ENCODE measurements around the gene PPP1R1C. TPM values are rescaled to one million over a fixed set of nuclear protein-coding genes. Genes with fewer than 3 reads are reported as not detected.

The PPP1R1C gene
- total and polyA plus RNA-seq, 2 donors (not counting 1 experiment from before 2014, with no cell fraction given): not detected

GRCh38 chr2:182066400-182067087 lies 80.9 kb downstream of the PPP1R1C start:
- H3K36me3 ChIP-seq (replicated peaks in 1 of 2; ENCODE audit: control extremely low read depth in 1 of 2, control insufficient read depth in 1 of 2, extremely low read depth in 1 of 2, insufficient read depth in 2 of 2, low read length in 1 of 2): no peaks in the 10 kb centered on the region
- no peak overlapping the region for H3K27ac ChIP-seq (ENCODE audit: low read length in 2 of 2)
- H3K4me3 ChIP-seq (ENCODE audit: control extremely low read depth in 1 of 5, extremely low read depth in 1 of 5, insufficient read depth in 1 of 5, low read depth in 2 of 5, low read length in 4 of 5): no peak overlapping the region
- no CpG with 5 or more reads among the region's 2 CpGs for WGBS (ENCODE audit: insufficient coverage)
- H3K9ac ChIP-seq (ENCODE audit: low read length): no peak overlapping the region
- DNase-seq (no peak), ATAC-seq (ENCODE audit: low read depth) (no peak)
- no peaks in the 10 kb centered on the region for H4K20me1 ChIP-seq (ENCODE audit: control insufficient read depth, insufficient read depth, low read length, poor library complexity, severe bottlenecking)
- H3K4me1 ChIP-seq (ENCODE audit: control insufficient read depth in 2 of 2, insufficient read depth in 2 of 2, low read length in 2 of 2): no peaks in the 10 kb centered on the region
- no peaks in the 10 kb centered on the region for H3K27me3 ChIP-seq (replicated peaks in 1 of 4; ENCODE audit: control extremely low read depth in 1 of 4, control insufficient read depth in 3 of 4, insufficient read depth in 4 of 4, low read length in 3 of 4)
- no peaks in the 10 kb centered on the region for H3K9me3 Mint-ChIP-seq (ENCODE audit: insufficient read depth)
- no peaks in the 10 kb centered on the region for H3K79me2 ChIP-seq (ENCODE audit: control insufficient read depth, insufficient read depth, low read length)
- no peak overlapping the region for H3K4me3 Mint-ChIP-seq
- no peak overlapping the region for H2AFZ ChIP-seq (ENCODE audit: insufficient read depth, low read depth, low read length, poor library complexity, severe bottlenecking)
- H3K4me1 Mint-ChIP-seq: no peaks in the 10 kb centered on the region
- H3K27me3 Mint-ChIP-seq: peaks cover 5% of the 10 kb centered on the region
- CTCF ChIA-PET: interaction anchor here (1.2 kb wide), 1 partner anchor 11 kb away, joined by 3 read pairs; no protein-coding TSS in a partner anchor
- no peak overlapping the region for H3K27ac Mint-ChIP-seq
- intact Hi-C loops (cut with micrococcal nuclease): no loop called here
- POLR2A ChIA-PET: no interaction called here
- H3K9me3 ChIP-seq (ENCODE audit: control extremely low read depth in 1 of 3, control insufficient read depth in 2 of 3, insufficient read depth in 1 of 3, low read length in 2 of 3): no peaks in the 10 kb centered on the region
- TF ChIP-seq EZH2 (IDR thresholded peaks at IDR 0.05; ENCODE audit: borderline replicate concordance, insufficient read depth, low read depth, low read length, poor library complexity, severe bottlenecking) (no peak), CTCF (IDR thresholded peaks at IDR 0.05) (no peak)
- no peak overlapping the region for H3K4me2 ChIP-seq (replicated peaks; ENCODE audit: low read depth, low read length, poor library complexity, severe bottlenecking)

GRCh38 chr2:182067393-182067792 lies 81.7 kb downstream of the PPP1R1C start:
- POLR2A ChIA-PET: no interaction called here

More at GRCh38 chr2:182067393-182067792, 81.7 kb downstream of the PPP1R1C start:
- ATAC-seq (ENCODE audit: low read depth): no peak
- no peaks in the 10 kb centered on the region for H3K9me3 Mint-ChIP-seq (ENCODE audit: insufficient read depth)
- 91% methylated on average over 4 of the region's 5 CpGs for WGBS (ENCODE audit: insufficient coverage)
- intact Hi-C loops (cut with micrococcal nuclease): no loop called here
- peaks cover 5% of the 10 kb centered on the region for H3K27me3 Mint-ChIP-seq
- no peak overlapping the region for H3K4me3 Mint-ChIP-seq
- no peak for DNase-seq
- no peaks in the 10 kb centered on the region for H3K4me1 Mint-ChIP-seq
- H3K9me3 ChIP-seq (ENCODE audit: control extremely low read depth in 1 of 3, control insufficient read depth in 2 of 3, insufficient read depth in 1 of 3, low read length in 2 of 3): no peaks in the 10 kb centered on the region
- H3K4me3 ChIP-seq (ENCODE audit: control extremely low read depth in 1 of 5, extremely low read depth in 1 of 5, insufficient read depth in 1 of 5, low read depth in 2 of 5, low read length in 4 of 5): no peak overlapping the region
- H3K27ac ChIP-seq (ENCODE audit: low read length in 2 of 2): no peak overlapping the region
- no peak overlapping the region for H3K27ac Mint-ChIP-seq
- H3K9ac ChIP-seq (ENCODE audit: low read length): no peak overlapping the region
- TF ChIP-seq CTCF (IDR thresholded peaks at IDR 0.05): no peak
- TF ChIP-seq EZH2 (IDR thresholded peaks at IDR 0.05; ENCODE audit: borderline replicate concordance, insufficient read depth, low read depth, low read length, poor library complexity, severe bottlenecking): no peak
- no peak overlapping the region for H2AFZ ChIP-seq (ENCODE audit: insufficient read depth, low read depth, low read length, poor library complexity, severe bottlenecking)
- H3K4me1 ChIP-seq (ENCODE audit: control insufficient read depth in 2 of 2, insufficient read depth in 2 of 2, low read length in 2 of 2): no peaks in the 10 kb centered on the region
- H4K20me1 ChIP-seq (ENCODE audit: control insufficient read depth, insufficient read depth, low read length, poor library complexity, severe bottlenecking): no peaks in the 10 kb centered on the region
- H3K36me3 ChIP-seq (replicated peaks in 1 of 2; ENCODE audit: control extremely low read depth in 1 of 2, control insufficient read depth in 1 of 2, extremely low read depth in 1 of 2, insufficient read depth in 2 of 2, low read length in 1 of 2): no peaks in the 10 kb centered on the region
- H3K79me2 ChIP-seq (ENCODE audit: control insufficient read depth, insufficient read depth, low read length): no peaks in the 10 kb centered on the region
- no peak overlapping the region for H3K4me2 ChIP-seq (replicated peaks; ENCODE audit: low read depth, low read length, poor library complexity, severe bottlenecking)
- H3K27me3 ChIP-seq (replicated peaks in 1 of 4; ENCODE audit: control extremely low read depth in 1 of 4, control insufficient read depth in 3 of 4, insufficient read depth in 4 of 4, low read length in 3 of 4): no peaks in the 10 kb centered on the region
- CTCF ChIA-PET: no interaction called here
